Panc1 (cell line): ENCODE measurements around the gene PKP4.

Source experiments
- CTCF ChIP-seq: fragments of 450-650 bp; IDR thresholded peaks from 2 replicates; pipeline ENCODE4 v1.5.1; 2017; ENCODE audit warnings: mild to moderate bottlenecking
- POLR2AphosphoS5 ChIP-seq: IDR thresholded peaks from 2 replicates; pipeline ENCODE4 v1.6.1; 2012; ENCODE audit warnings: mild to moderate bottlenecking, low read depth, low read length, moderate library complexity
- SIN3A ChIP-seq: IDR thresholded peaks from 2 replicates; pipeline ENCODE4 v1.6.1; 2012; ENCODE audit warnings: low read depth, mild to moderate bottlenecking, low read length, moderate library complexity, borderline replicate concordance; ENCODE audit not compliant: insufficient read depth
- TCF7L2 ChIP-seq: IDR thresholded peaks from 2 replicates; pipeline ENCODE4 v1.6.1; 2011; ENCODE audit warnings: mild to moderate bottlenecking, low read depth, low read length, inconsistent platforms

DNA sequence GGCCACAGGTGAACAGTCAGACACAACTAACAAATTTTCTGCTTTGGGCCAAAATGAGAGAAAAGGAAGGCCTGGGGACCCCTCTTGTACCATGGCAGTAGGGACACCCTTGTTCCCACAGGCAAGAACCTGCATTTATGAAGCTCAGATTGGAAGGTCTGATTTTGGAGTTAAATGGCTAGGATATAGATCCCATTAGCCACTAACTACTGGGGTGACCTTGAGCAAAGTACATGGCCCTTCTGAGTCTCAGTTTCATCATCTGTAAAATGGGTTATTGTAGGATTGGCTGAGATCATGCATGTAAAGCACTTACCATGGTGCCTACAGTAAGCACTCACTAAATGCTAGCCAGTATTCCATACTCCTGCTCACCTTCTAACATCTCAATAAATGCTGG lies 236.7 kb downstream of the PKP4 start:
- TF ChIP-seq TCF7L2 = no peak
- TF ChIP-seq CTCF = no peak
- TF ChIP-seq SIN3A = no peak
- no peak for TF ChIP-seq POLR2AphosphoS5
